Lower leg skin (tissue), 4 donors: ENCODE data around the gene OSBPL5. TPM values are rescaled to one million over a fixed set of nuclear protein-coding genes. Genes with fewer than 3 reads are reported as not detected.

Source experiments
- DNase-seq, 2 donors: peaks; one replicate each; pipeline ENCODE4 v3.0.0-alpha.2; 2019; ENCODE audit warnings: low spot score in 2 of 2
- H3K4me3 ChIP-seq: fragments of 200-600 bp; sonication (generic); 2 replicates; pipeline ENCODE4 v1.5.1; 2017; ENCODE audit warnings: mild to moderate bottlenecking, low read depth; ENCODE audit not compliant: poor library complexity, severe bottlenecking
- CTCF ChIP-seq, 3 donors: fragments of 450-650 bp; IDR thresholded peaks; one replicate each; pipeline ENCODE4 v1.5.1; 2016; ENCODE audit warnings: antibody characterized with exemption in 3 of 3, mild to moderate bottlenecking in 3 of 3, moderate library complexity in 2 of 3
- POLR2A ChIP-seq, 2 donors: fragments of 450-650 bp; IDR thresholded peaks; one replicate each; pipeline ENCODE4 v1.6.1; 2016 to 2017; ENCODE audit warnings: antibody characterized with exemption in 2 of 2, mild to moderate bottlenecking in 1 of 2, moderate library complexity in 1 of 2
- WGBS, 2 donors: methylation state at CpG; one replicate each; pipeline ENCODE4 v1.1.5; 2018; 5-methylcytosine and 5-hydroxymethylcytosine counted together
- intact Hi-C: fragments of 100-400 bp; cut with DNase I; formaldehyde crosslinking; loops from one replicate; pipeline ENCODE4 v1.15.0; 2023; ENCODE audit warnings: low total_unique reads
- total RNA-seq, 4 donors: library from RNA; depleted of rRNA; stranded (reverse); fragments of >200 nt; gene quantifications; one replicate each; pipeline ENCODE4 v1.1.0, GENCODE V29; 2016

OSBPL5 gene
- total RNA-seq, 4 donors from 2014 or later = 39.0 to 77.4 (median 64.2) TPM

GRCh38 chr11:3157381-3158130, 7.6 kb downstream of the OSBPL5 start:
- H3K4me3 ChIP-seq = no peak overlapping the region
- intact Hi-C loops = no loop called here
- WGBS, 2 donors = 74 to 77% methylated on average over 11 to 20 of the region's 22 CpGs
- no peak for DNase-seq
- TF ChIP-seq POLR2A (IDR thresholded peaks at IDR 0.05) = no peak
- no peak for TF ChIP-seq CTCF (IDR thresholded peaks at IDR 0.05)

- no peak for DNase-seq
- H3K4me3 ChIP-seq = no peak overlapping the region
- 39 to 64% methylated on average over 28 to 30 of the region's 31 CpGs for WGBS, 2 donors
- intact Hi-C loops = no loop called here
- TF ChIP-seq POLR2A (IDR thresholded peaks at IDR 0.05) (no peak), CTCF (IDR thresholded peaks at IDR 0.05) (no peak)
Measured at GRCh38 chr11:3156661-3157311, 8.3 kb downstream of the OSBPL5 start.

GRCh38 chr11:3156282-3156660, 8.8 kb downstream of the OSBPL5 start:
- DNase-seq = no peak
- 48 to 56% methylated on average over 14 of the region's 14 CpGs for WGBS, 2 donors
- no peak overlapping the region for H3K4me3 ChIP-seq
- intact Hi-C loops = no loop called here
- TF ChIP-seq CTCF (IDR thresholded peaks at IDR 0.05) = no peak

GRCh38 chr11:3155691-3156258, 9.3 kb downstream of the OSBPL5 start:
- no peak for DNase-seq
- no peak overlapping the region for H3K4me3 ChIP-seq
- intact Hi-C loops = no loop called here
- TF ChIP-seq CTCF (IDR thresholded peaks at IDR 0.05) (no peak), POLR2A (IDR thresholded peaks at IDR 0.05) (no peak)
- 56 to 57% methylated on average over 16 of the region's 16 CpGs for WGBS, 2 donors

- WGBS, 2 donors = 37 to 61% methylated on average over 3 of the region's 3 CpGs
- TF ChIP-seq CTCF (IDR thresholded peaks at IDR 0.05) (no peak), POLR2A (IDR thresholded peaks at IDR 0.05) (no peak)
- H3K4me3 ChIP-seq = no peak overlapping the region
- DNase-seq = no peak
- intact Hi-C loops = no loop called here
Measured at GRCh38 chr11:3155216-3155615, 9.9 kb downstream of the OSBPL5 start.
